Measurements from ENCODE around the gene MAST4. TPM values are rescaled to one million over a fixed set of nuclear protein-coding genes. Genes with fewer than 3 reads are reported as not detected.

MAST4 gene
- total and polyA plus RNA-seq, 2 of the 4 experiments (the other 2 are of a cell fraction), result 4.8 to 6.8 TPM

DNA sequence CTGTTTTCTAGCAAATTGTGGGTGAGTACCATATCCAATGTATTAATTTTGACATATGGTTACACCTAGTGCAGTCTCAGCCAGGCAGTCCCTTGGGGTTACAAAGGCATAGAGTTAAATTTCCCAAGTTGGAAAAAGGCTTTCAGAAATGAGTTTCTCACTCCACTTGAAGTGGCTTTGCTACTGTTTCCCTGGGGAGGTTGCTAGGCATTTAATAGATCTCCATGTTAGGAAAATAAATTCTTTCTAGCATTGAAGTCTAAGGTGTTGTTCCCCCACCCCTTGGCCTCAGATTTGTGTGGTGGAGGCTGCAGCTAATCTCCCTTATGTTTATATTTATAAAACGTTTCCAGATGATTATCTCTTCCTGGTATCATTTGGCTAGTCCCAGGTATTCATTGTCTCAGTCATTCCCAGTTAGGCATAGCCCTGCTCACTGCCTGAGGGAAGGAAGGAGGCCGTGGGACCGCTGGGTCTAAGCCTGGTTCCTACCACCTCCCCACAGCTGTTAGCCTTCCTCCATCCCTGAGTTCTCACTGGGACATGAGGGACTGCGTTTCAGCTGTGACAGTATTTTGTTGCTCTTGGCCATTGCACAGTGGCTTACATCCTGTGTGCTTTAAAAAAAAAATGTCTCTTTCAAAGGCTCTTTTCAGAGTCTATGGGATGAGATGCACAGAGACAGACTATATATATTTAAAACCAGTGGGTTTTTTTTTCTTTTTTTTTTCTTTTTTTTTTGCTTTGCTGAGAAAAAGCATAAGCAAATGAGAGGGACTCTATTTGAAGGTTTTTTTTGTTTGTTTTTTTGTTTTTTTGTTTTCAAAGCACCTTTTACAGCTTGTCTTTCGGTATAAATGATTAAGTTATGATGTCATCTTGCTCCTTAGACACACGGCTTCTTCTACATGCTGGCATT is 121.5 kb downstream of the MAST4 start:
- no TSS peak for BruUV-seq (replicated peaks)
- no peaks in the 10 kb centered on the region for H3K79me1 ChIP-seq (ENCODE audit: low read depth in 1 of 2, low read length in 2 of 2)
- no peak overlapping the region for H3K4ac ChIP-seq (ENCODE audit: low read depth, low read length)
- no peak overlapping the region for H4K8ac ChIP-seq (ENCODE audit: low read depth in 2 of 2, low read length in 2 of 2)
- H3K56ac ChIP-seq (ENCODE audit: extremely low read depth, insufficient read depth, low read length), result no peak overlapping the region
- no peak overlapping the region for H2AFZ ChIP-seq (replicated peaks; ENCODE audit: low read length, poor library complexity)
- dilution Hi-C loops (cut with HindIII; ENCODE audit: low sequenced_read_pairs, unreplicated experiment), result no loop called here
- WGBS, 2 experiments (ENCODE audit: extremely low coverage in 2 of 2, insufficient read length in 1 of 2), result no CpG with 5 or more reads among the region's 6 CpGs
- no peaks in the 10 kb centered on the region for H4K20me1 ChIP-seq (ENCODE audit: insufficient read depth, low read length)
- H3K9me1 ChIP-seq (ENCODE audit: insufficient read depth, low read length), result no peaks in the 10 kb centered on the region
- no peaks in the 10 kb centered on the region for H3K27me3 ChIP-seq (ENCODE audit: control insufficient read depth, insufficient read depth, low read length)
- in situ Hi-C loops (cut with MboI; ENCODE audit: low sequenced_read_pairs), result no loop called here
- H3K23ac ChIP-seq (ENCODE audit: low read depth, low read length), result no peak overlapping the region
- no peak overlapping the region for H3K27ac ChIP-seq (ENCODE audit: insufficient read depth, low read length)
- H2AK5ac ChIP-seq (ENCODE audit: low read depth, low read length), result no peak overlapping the region
- H2BK5ac ChIP-seq (ENCODE audit: low read depth, low read length, poor library complexity, severe bottlenecking), result no peak overlapping the region
- POLR2A ChIA-PET (ENCODE audit: unreplicated experiment), result no interaction called here
- H3K18ac ChIP-seq (ENCODE audit: low read depth, low read length), result no peak overlapping the region
- H4K5ac ChIP-seq (ENCODE audit: low read depth, low read length), result no peak overlapping the region
- H2BK20ac ChIP-seq (ENCODE audit: low read depth, low read length), result no peak overlapping the region
- intact Hi-C loops (cut with micrococcal nuclease), result loop anchor here (5.0 kb wide), 1 partner anchor 105 kb away; no protein-coding TSS in a partner anchor
- DNase-seq (no peak), ATAC-seq (ENCODE audit: low read depth) (no peak)
- H2BK120ac ChIP-seq (ENCODE audit: low read depth, low read length), result no peak overlapping the region
- H3K9ac ChIP-seq (ENCODE audit: low read depth, low read length), result no peak overlapping the region
- CTCF ChIA-PET, result interaction anchor here (1.3 kb wide), 1 partner anchor 8 kb away, joined by 4 read pairs; no protein-coding TSS in a partner anchor
- H3K9me3 ChIP-seq (ENCODE audit: control insufficient read depth, insufficient read depth, low read length), result no peaks in the 10 kb centered on the region
- H3K14ac ChIP-seq (replicated peaks; ENCODE audit: low read depth, low read length), result no peak overlapping the region
- no peak overlapping the region for H4K91ac ChIP-seq (ENCODE audit: insufficient read depth, low read depth, low read length)
- no peak overlapping the region for H2BK15ac ChIP-seq (ENCODE audit: low read depth, low read length)
- no peaks in the 10 kb centered on the region for H3K36me3 ChIP-seq (ENCODE audit: control insufficient read depth, insufficient read depth, low read length)
- H3K4me2 ChIP-seq (ENCODE audit: low read depth, low read length), result no peak overlapping the region
- H3K4me3 ChIP-seq (ENCODE audit: insufficient read depth, low read depth, low read length), result no peak overlapping the region
- H3K4me1 ChIP-seq (ENCODE audit: control insufficient read depth, insufficient read depth, low read length), result no peaks in the 10 kb centered on the region
- no peak overlapping the region for H2AK9ac ChIP-seq (replicated peaks; ENCODE audit: low read depth, low read length, poor library complexity)
- TF ChIP-seq RCOR1 (IDR thresholded peaks at IDR 0.05; ENCODE audit: insufficient replicate concordance, low read length) (no peak), BHLHE40 (IDR thresholded peaks at IDR 0.05; ENCODE audit: low read depth, low read length) (no peak), USF2 (IDR thresholded peaks at IDR 0.05; ENCODE audit: low read depth, low read length) (no peak), ELK1 (IDR thresholded peaks at IDR 0.05; ENCODE audit: borderline replicate concordance, low read depth, low read length) (no peak), CEBPB (IDR thresholded peaks at IDR 0.05; ENCODE audit: low read depth, low read length) (no peak), NFE2L2 (IDR thresholded peaks at IDR 0.05; ENCODE audit: low read depth, low read length) (no peak), MXI1 (IDR thresholded peaks at IDR 0.05; ENCODE audit: borderline replicate concordance, low read depth, low read length) (no peak), MAZ (IDR thresholded peaks at IDR 0.05; ENCODE audit: borderline replicate concordance, low read depth, low read length) (no peak), POLR2A (IDR thresholded peaks at IDR 0.05; ENCODE audit: low read depth, low read length) (no peak), SMC3 (IDR thresholded peaks at IDR 0.05; ENCODE audit: low read depth, low read length) (no peak), CHD1 (IDR thresholded peaks at IDR 0.05; ENCODE audit: low read depth, low read length) (no peak), RFX5 (IDR thresholded peaks at IDR 0.05; ENCODE audit: low read depth, low read length) (no peak), RAD21 (IDR thresholded peaks at IDR 0.05; ENCODE audit: low read length) (no peak), MAFK (IDR thresholded peaks at IDR 0.05; ENCODE audit: low read depth, low read length) (no peak), FOS (IDR thresholded peaks at IDR 0.05; ENCODE audit: low read depth, low read length) (no peak)

All from IMR-90 (cell line).